ENCODE data around the gene GMDS.

Gene GMDS

GRCh38 chr6:2179950-2180349 lies 65.5 kb downstream of the GMDS start:
- H3K27ac ChIP-seq (ENCODE audit: low read depth, low read length, severe bottlenecking) = no peak overlapping the region
- no peaks in the 10 kb centered on the region for H3K36me3 ChIP-seq (ENCODE audit: control insufficient read depth, insufficient read depth, low read length)
- no peak overlapping the region for H3K4me3 ChIP-seq (ENCODE audit: extremely low read depth, insufficient read depth, low read length, poor library complexity, severe bottlenecking)
- peaks cover 10% of the 10 kb centered on the region for H3K9me3 ChIP-seq (ENCODE audit: control insufficient read depth, low read length)
- H3K4me1 ChIP-seq (ENCODE audit: control insufficient read depth, insufficient read depth, low read length, poor library complexity, severe bottlenecking) = no peaks in the 10 kb centered on the region

- peaks cover 10% of the 10 kb centered on the region for H3K9me3 ChIP-seq (ENCODE audit: control insufficient read depth, low read length)
- WGBS, 2 experiments (ENCODE audit: insufficient coverage in 2 of 2) = 88% methylated on average over 1 of the region's 1 CpG; no CpG with 5 or more reads in 1 of the 2 experiments
- no peaks in the 10 kb centered on the region for H3K36me3 ChIP-seq (ENCODE audit: control insufficient read depth, insufficient read depth, low read length)
- H3K4me1 ChIP-seq (ENCODE audit: control insufficient read depth, insufficient read depth, low read length, poor library complexity, severe bottlenecking) = no peaks in the 10 kb centered on the region
- H3K27ac ChIP-seq (ENCODE audit: low read depth, low read length, severe bottlenecking) = no peak overlapping the region
- H3K4me3 ChIP-seq (ENCODE audit: extremely low read depth, insufficient read depth, low read length, poor library complexity, severe bottlenecking) = no peak overlapping the region
Observed at GRCh38 chr6:2179241-2179640, 66.2 kb downstream of the GMDS start.

- H3K27ac ChIP-seq (ENCODE audit: low read depth, low read length, severe bottlenecking) = no peak overlapping the region
- 97 to 100% methylated on average over 1 to 3 of the region's 4 CpGs for WGBS, 2 experiments (ENCODE audit: insufficient coverage in 2 of 2)
- H3K36me3 ChIP-seq (ENCODE audit: control insufficient read depth, insufficient read depth, low read length) = no peaks in the 10 kb centered on the region
- no peaks in the 10 kb centered on the region for H3K4me1 ChIP-seq (ENCODE audit: control insufficient read depth, insufficient read depth, low read length, poor library complexity, severe bottlenecking)
- H3K9me3 ChIP-seq (ENCODE audit: control insufficient read depth, low read length) = peaks cover 10% of the 10 kb centered on the region
- H3K4me3 ChIP-seq (ENCODE audit: extremely low read depth, insufficient read depth, low read length, poor library complexity, severe bottlenecking) = no peak overlapping the region
Observed at GRCh38 chr6:2178125-2178524, 67.3 kb downstream of the GMDS start.

GRCh38 chr6:2175825-2176224 lies 69.6 kb downstream of the GMDS start:
- no peak overlapping the region for H3K27ac ChIP-seq (ENCODE audit: low read depth, low read length, severe bottlenecking)
- WGBS, 2 experiments (ENCODE audit: insufficient coverage in 2 of 2) = 85 to 90% methylated on average over 1 to 2 of the region's 2 CpGs
- no peak overlapping the region for H3K4me3 ChIP-seq (ENCODE audit: extremely low read depth, insufficient read depth, low read length, poor library complexity, severe bottlenecking)
- H3K9me3 ChIP-seq (ENCODE audit: control insufficient read depth, low read length) = peaks cover 10% of the 10 kb centered on the region
- H3K36me3 ChIP-seq (ENCODE audit: control insufficient read depth, insufficient read depth, low read length) = no peaks in the 10 kb centered on the region
- H3K4me1 ChIP-seq (ENCODE audit: control insufficient read depth, insufficient read depth, low read length, poor library complexity, severe bottlenecking) = no peaks in the 10 kb centered on the region

GRCh38 chr6:2173203-2173961 lies 72.0 kb downstream of the GMDS start:
- no peaks in the 10 kb centered on the region for H3K4me1 ChIP-seq (ENCODE audit: control insufficient read depth, insufficient read depth, low read length, poor library complexity, severe bottlenecking)
- H3K27ac ChIP-seq (ENCODE audit: low read depth, low read length, severe bottlenecking) = no peak overlapping the region
- H3K36me3 ChIP-seq (ENCODE audit: control insufficient read depth, insufficient read depth, low read length) = no peaks in the 10 kb centered on the region
- H3K9me3 ChIP-seq (ENCODE audit: control insufficient read depth, low read length) = peaks cover 9% of the 10 kb centered on the region
- no peak overlapping the region for H3K4me3 ChIP-seq (ENCODE audit: extremely low read depth, insufficient read depth, low read length, poor library complexity, severe bottlenecking)
- no CpG with 5 or more reads among the region's 4 CpGs for WGBS, 2 experiments (ENCODE audit: insufficient coverage in 2 of 2)

- Histone ChIP-seq H3K4me1 (ENCODE audit: control insufficient read depth, insufficient read depth, low read length, poor library complexity, severe bottlenecking) (peaks cover 4% of the 10 kb centered on the region), H3K9me3 (ENCODE audit: control insufficient read depth, low read length) (no peaks in the 10 kb centered on the region), H3K36me3 (ENCODE audit: control insufficient read depth, insufficient read depth, low read length) (no peaks in the 10 kb centered on the region), H3K27ac (ENCODE audit: low read depth, low read length, severe bottlenecking) (no peak overlapping the region), H3K4me3 (ENCODE audit: extremely low read depth, insufficient read depth, low read length, poor library complexity, severe bottlenecking) (no peak overlapping the region)
- WGBS, 2 experiments (ENCODE audit: insufficient coverage in 2 of 2) = 77% methylated on average over 4 of the region's 5 CpGs; no CpG with 5 or more reads in 1 of the 2 experiments
Observed at GRCh38 chr6:2171728-2172127, 73.7 kb downstream of the GMDS start.

- Histone ChIP-seq H3K9me3 (ENCODE audit: control insufficient read depth, low read length) (peaks cover 17% of the 10 kb centered on the region), H3K27ac (ENCODE audit: low read depth, low read length, severe bottlenecking) (no peak overlapping the region), H3K4me3 (ENCODE audit: extremely low read depth, insufficient read depth, low read length, poor library complexity, severe bottlenecking) (no peak overlapping the region), H3K4me1 (ENCODE audit: control insufficient read depth, insufficient read depth, low read length, poor library complexity, severe bottlenecking) (peaks cover 4% of the 10 kb centered on the region), H3K36me3 (ENCODE audit: control insufficient read depth, insufficient read depth, low read length) (no peaks in the 10 kb centered on the region)
Observed at GRCh38 chr6:2168480-2168879, 76.9 kb downstream of the GMDS start.

GRCh38 chr6:2166717-2167116 lies 78.7 kb downstream of the GMDS start:
- no peak overlapping the region for H3K27ac ChIP-seq (ENCODE audit: low read depth, low read length, severe bottlenecking)

GRCh38 chr6:2165286-2165685 lies 80.1 kb downstream of the GMDS start:
- H3K27ac ChIP-seq (ENCODE audit: low read depth, low read length, severe bottlenecking) = no peak overlapping the region
- H3K4me3 ChIP-seq (ENCODE audit: extremely low read depth, insufficient read depth, low read length, poor library complexity, severe bottlenecking) = no peak overlapping the region
- peaks cover 15% of the 10 kb centered on the region for H3K4me1 ChIP-seq (ENCODE audit: control insufficient read depth, insufficient read depth, low read length, poor library complexity, severe bottlenecking)
- 67 to 94% methylated on average over 1 of the region's 1 CpG for WGBS, 2 experiments (ENCODE audit: insufficient coverage in 2 of 2)
- H3K9me3 ChIP-seq (ENCODE audit: control insufficient read depth, low read length) = peaks cover 17% of the 10 kb centered on the region
- H3K36me3 ChIP-seq (ENCODE audit: control insufficient read depth, insufficient read depth, low read length) = no peaks in the 10 kb centered on the region

More at GRCh38 chr6:2166717-2167116, 78.7 kb downstream of the GMDS start:
- 89 to 90% methylated on average over 1 of the region's 1 CpG for WGBS, 2 experiments (ENCODE audit: insufficient coverage in 2 of 2)
- Histone ChIP-seq H3K4me1 (ENCODE audit: control insufficient read depth, insufficient read depth, low read length, poor library complexity, severe bottlenecking) (peaks cover 9% of the 10 kb centered on the region), H3K4me3 (ENCODE audit: extremely low read depth, insufficient read depth, low read length, poor library complexity, severe bottlenecking) (no peak overlapping the region), H3K9me3 (ENCODE audit: control insufficient read depth, low read length) (peaks cover 17% of the 10 kb centered on the region), H3K36me3 (ENCODE audit: control insufficient read depth, insufficient read depth, low read length) (no peaks in the 10 kb centered on the region)

GRCh38 chr6:2164481-2164880 lies 80.9 kb downstream of the GMDS start:
- Histone ChIP-seq H3K36me3 (ENCODE audit: control insufficient read depth, insufficient read depth, low read length) (no peaks in the 10 kb centered on the region), H3K4me1 (ENCODE audit: control insufficient read depth, insufficient read depth, low read length, poor library complexity, severe bottlenecking) (peaks cover 15% of the 10 kb centered on the region), H3K9me3 (ENCODE audit: control insufficient read depth, low read length) (peaks cover 17% of the 10 kb centered on the region), H3K27ac (ENCODE audit: low read depth, low read length, severe bottlenecking) (no peak overlapping the region), H3K4me3 (ENCODE audit: extremely low read depth, insufficient read depth, low read length, poor library complexity, severe bottlenecking) (no peak overlapping the region)
- 93 to 96% methylated on average over 2 of the region's 2 CpGs for WGBS, 2 experiments (ENCODE audit: insufficient coverage in 2 of 2)

- Histone ChIP-seq H3K9me3 (ENCODE audit: control insufficient read depth, low read length) (peaks cover 17% of the 10 kb centered on the region), H3K27ac (ENCODE audit: low read depth, low read length, severe bottlenecking) (peak overlapping the region; percentile 58), H3K4me1 (ENCODE audit: control insufficient read depth, insufficient read depth, low read length, poor library complexity, severe bottlenecking) (peaks cover 13% of the 10 kb centered on the region), H3K36me3 (ENCODE audit: control insufficient read depth, insufficient read depth, low read length) (no peaks in the 10 kb centered on the region), H3K4me3 (ENCODE audit: extremely low read depth, insufficient read depth, low read length, poor library complexity, severe bottlenecking) (no peak overlapping the region)
- 67 to 86% methylated on average over 1 of the region's 1 CpG for WGBS, 2 experiments (ENCODE audit: insufficient coverage in 2 of 2)
Observed at GRCh38 chr6:2162079-2162445, 83.3 kb downstream of the GMDS start.
